Calu3 (cell line): ENCODE data around the gene UBE2S. TPM values are rescaled to one million over a fixed set of nuclear protein-coding genes. Genes with fewer than 3 reads are reported as not detected.

Experiments used
- BruUV-seq: library from RNA; stranded (reverse); fragments of 400-500 nt; replicated peaks from 2 replicates; lab custom pipeline; 2021; lab: Mats Ljungman, UMichigan
- CTCF ChIA-PET: fragments of 300-600 bp; sonication (Branson Sonifier 250); formaldehyde crosslinking; loops from one replicate; lab custom pipeline; 2022; ENCODE audit warnings: antibody characterized with exemption; lab: Charles Lee
- DNase-seq: peaks from one replicate; pipeline ENCODE4 v3.0.0; 2022
- H3K27ac Mint-ChIP-seq: one replicate; pipeline ENCODE4 v1.8.0; 2022; ENCODE audit warnings: mixed read lengths; ENCODE audit not compliant: unreplicated experiment
- H3K27me3 Mint-ChIP-seq: one replicate; pipeline ENCODE4 v1.8.0; 2022; ENCODE audit warnings: mixed read lengths; ENCODE audit not compliant: unreplicated experiment
- H3K36me3 Mint-ChIP-seq: one replicate; pipeline ENCODE4 v1.8.0; 2022; ENCODE audit warnings: mild to moderate bottlenecking, moderate library complexity, mixed read lengths; ENCODE audit not compliant: insufficient read depth, unreplicated experiment
- H3K4me1 Mint-ChIP-seq: one replicate; pipeline ENCODE4 v1.8.0; 2022; ENCODE audit warnings: mild to moderate bottlenecking, low read depth, mixed read lengths; ENCODE audit not compliant: unreplicated experiment
- H3K4me3 Mint-ChIP-seq: one replicate; pipeline ENCODE4 v1.8.0; 2022; ENCODE audit warnings: mild to moderate bottlenecking, low read depth, moderate library complexity, mixed read lengths; ENCODE audit not compliant: unreplicated experiment
- H3K9me3 Mint-ChIP-seq: one replicate; pipeline ENCODE4 v1.8.0; 2022; ENCODE audit warnings: low read depth, mixed read lengths; ENCODE audit not compliant: unreplicated experiment
- intact Hi-C: fragments of 100-400 bp; cut with micrococcal nuclease; formaldehyde crosslinking; loops from one replicate; pipeline ENCODE4 v1.10.0; 2022; ENCODE audit not compliant: unreplicated experiment
- total RNA-seq: library from RNA; stranded (reverse); gene quantifications from 2 replicates; pipeline ENCODE4 v1.2.3, GENCODE V29; 2022
- TF ChIP-seq, protein P1 (sequence below): fragments of 200-600 bp; IDR thresholded peaks from one replicate; pipeline ENCODE4 v1.8.0; 2022; ENCODE audit warnings: antibody characterized with exemption; ENCODE audit not compliant: unreplicated experiment

UBE2S gene
- total RNA-seq, 1 experiment from 2014 or later: 287 TPM

DNA sequence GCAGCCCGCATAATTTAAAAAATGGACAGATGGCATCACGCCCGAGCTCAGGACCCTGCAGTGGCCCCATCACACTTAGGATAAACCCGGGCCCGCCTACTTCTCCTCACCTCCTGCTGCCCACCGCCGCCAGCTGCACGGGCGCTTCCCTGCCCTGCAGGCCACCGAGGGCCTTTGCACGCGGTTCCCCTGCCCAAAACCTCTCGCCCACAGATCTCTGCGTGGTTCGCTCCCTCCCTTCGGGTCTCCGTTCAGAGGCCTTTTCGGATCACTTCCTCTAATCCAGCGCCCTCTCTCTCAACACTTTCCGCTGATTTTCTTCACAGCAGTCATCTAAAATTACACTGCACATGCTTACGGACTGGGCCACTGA is 33.7 kb upstream of the UBE2S start:
- peaks cover 13% of the 10 kb centered on the region for H3K4me1 Mint-ChIP-seq
- peaks cover 4% of the 10 kb centered on the region for H3K36me3 Mint-ChIP-seq
- no peak for DNase-seq
- H3K4me3 Mint-ChIP-seq: no peak overlapping the region
- no TSS peak for BruUV-seq
- TF ChIP-seq, protein P1, sequence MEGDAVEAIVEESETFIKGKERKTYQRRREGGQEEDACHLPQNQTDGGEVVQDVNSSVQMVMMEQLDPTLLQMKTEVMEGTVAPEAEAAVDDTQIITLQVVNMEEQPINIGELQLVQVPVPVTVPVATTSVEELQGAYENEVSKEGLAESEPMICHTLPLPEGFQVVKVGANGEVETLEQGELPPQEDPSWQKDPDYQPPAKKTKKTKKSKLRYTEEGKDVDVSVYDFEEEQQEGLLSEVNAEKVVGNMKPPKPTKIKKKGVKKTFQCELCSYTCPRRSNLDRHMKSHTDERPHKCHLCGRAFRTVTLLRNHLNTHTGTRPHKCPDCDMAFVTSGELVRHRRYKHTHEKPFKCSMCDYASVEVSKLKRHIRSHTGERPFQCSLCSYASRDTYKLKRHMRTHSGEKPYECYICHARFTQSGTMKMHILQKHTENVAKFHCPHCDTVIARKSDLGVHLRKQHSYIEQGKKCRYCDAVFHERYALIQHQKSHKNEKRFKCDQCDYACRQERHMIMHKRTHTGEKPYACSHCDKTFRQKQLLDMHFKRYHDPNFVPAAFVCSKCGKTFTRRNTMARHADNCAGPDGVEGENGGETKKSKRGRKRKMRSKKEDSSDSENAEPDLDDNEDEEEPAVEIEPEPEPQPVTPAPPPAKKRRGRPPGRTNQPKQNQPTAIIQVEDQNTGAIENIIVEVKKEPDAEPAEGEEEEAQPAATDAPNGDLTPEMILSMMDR: no peak
- peaks cover 3% of the 10 kb centered on the region for H3K9me3 Mint-ChIP-seq
- H3K27ac Mint-ChIP-seq: no peak overlapping the region
- intact Hi-C loops: no loop called here
- no peaks in the 10 kb centered on the region for H3K27me3 Mint-ChIP-seq
- CTCF ChIA-PET: no interaction called here

DNA sequence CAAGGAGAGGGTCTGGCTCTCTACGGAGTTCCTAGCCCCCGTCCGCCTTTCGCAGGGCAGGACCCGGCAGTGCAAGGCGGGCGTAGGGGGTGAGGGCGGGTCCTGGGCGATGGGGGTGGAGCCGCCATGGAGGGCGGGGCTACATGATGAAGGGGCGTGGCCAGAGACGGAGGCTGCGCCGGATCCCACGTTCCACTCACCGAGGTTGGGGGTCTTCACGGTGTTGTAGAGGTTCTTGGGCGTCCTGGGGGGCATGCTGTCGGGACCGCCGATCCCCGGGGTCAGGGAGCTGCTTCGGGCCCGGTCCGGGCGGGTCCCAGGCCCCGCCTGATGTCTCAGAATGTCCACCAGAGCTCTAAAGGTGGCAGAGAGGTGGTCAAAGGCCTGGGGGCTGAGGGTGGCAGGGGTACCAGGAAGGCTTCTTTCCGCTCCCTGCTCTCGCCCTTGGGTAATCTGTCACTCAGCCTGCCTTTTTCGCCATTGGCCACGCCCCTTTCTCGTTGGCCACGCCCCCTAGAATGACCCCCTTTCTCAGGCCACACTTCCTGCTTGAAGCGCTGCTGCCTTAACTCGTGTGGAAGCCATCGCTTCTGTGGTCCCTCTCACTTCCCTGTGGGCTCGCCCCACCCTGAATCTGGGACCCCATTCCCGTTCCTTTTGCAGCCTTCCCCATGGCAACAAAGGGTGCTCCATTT is 33.0 kb upstream of the UBE2S start:
- H3K27me3 Mint-ChIP-seq: no peaks in the 10 kb centered on the region
- CTCF ChIA-PET: no interaction called here
- no peak overlapping the region for H3K27ac Mint-ChIP-seq
- DNase-seq: no peak
- peaks cover 13% of the 10 kb centered on the region for H3K4me1 Mint-ChIP-seq
- TF ChIP-seq, protein P1: no peak
- H3K36me3 Mint-ChIP-seq: peaks cover 4% of the 10 kb centered on the region
- H3K9me3 Mint-ChIP-seq: peaks cover 3% of the 10 kb centered on the region
- no peak overlapping the region for H3K4me3 Mint-ChIP-seq
- no TSS peak for BruUV-seq
- intact Hi-C loops: no loop called here

DNA sequence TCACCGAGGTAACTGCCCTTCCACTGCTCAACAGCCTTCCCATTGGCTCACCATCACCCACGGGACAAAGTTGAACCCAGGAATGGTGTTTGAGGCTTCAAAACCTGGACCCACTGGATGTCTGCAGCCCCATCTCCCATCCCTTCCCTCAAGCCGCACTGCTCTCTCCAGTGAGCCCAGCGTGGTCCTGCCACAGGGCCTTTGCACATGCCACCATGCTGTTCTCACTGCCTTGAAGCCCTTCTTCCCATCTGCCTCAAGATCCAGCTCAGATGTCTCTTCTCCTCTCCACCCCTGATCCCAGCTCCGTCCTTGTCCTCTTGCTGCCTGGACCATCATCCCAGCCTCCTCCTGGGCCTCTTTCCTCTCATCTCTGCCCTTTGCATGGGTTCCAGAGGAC is 31.5 kb upstream of the UBE2S start:
- intact Hi-C loops: no loop called here
- no peak for DNase-seq
- Mint-ChIP-seq H3K4me3 (no peak overlapping the region), H3K27me3 (no peaks in the 10 kb centered on the region), H3K9me3 (peaks cover 3% of the 10 kb centered on the region), H3K27ac (peak overlapping the region; percentile 10), H3K4me1 (peaks cover 13% of the 10 kb centered on the region), H3K36me3 (peaks cover 4% of the 10 kb centered on the region)
- no TSS peak for BruUV-seq
- CTCF ChIA-PET: no interaction called here
- TF ChIP-seq, protein P1: no peak

DNA sequence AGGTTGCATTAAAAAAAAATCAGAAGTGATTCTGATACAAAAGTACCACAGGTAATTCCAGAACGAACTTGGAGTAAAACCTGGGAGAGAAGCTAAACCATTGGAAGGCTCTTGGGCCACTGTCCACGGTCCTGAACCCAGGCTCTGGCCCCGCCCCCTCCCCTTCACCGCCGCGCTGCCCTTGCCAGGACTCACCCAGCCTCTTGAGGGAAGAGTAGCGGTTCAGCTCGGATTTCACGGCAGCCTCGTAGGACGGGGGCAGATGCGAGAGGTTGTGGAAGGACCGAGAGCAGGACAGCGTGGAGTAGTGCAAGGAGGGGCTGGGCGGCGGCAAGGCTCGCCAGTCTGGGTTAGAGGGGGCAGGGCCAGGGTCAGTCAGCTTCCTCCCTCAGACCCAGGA is 29.8 kb upstream of the UBE2S start:
- Mint-ChIP-seq H3K36me3 (peaks cover 4% of the 10 kb centered on the region), H3K27ac (no peak overlapping the region), H3K9me3 (peaks cover 3% of the 10 kb centered on the region), H3K27me3 (no peaks in the 10 kb centered on the region), H3K4me1 (peaks cover 13% of the 10 kb centered on the region), H3K4me3 (no peak overlapping the region)
- BruUV-seq: no TSS peak
- TF ChIP-seq, protein P1: no peak
- peak; percentile 81 for DNase-seq
- CTCF ChIA-PET: interaction anchor here (0.9 to 1.0 kb wide), 2 partner anchors 157 to 291 kb away, joined by 3 to 4 read pairs; partner anchors contain the start of gene HSPBP1
- intact Hi-C loops: no loop called here
